HG03558 (cell line): Measurements from ENCODE around the gene ADGRG1.

Experiments used
- ATAC-seq: cut with Tn5 transposase; IDR thresholded peaks from one replicate; pipeline ENCODE4 v1.9.1; 2021; ENCODE audit warnings: moderate number of reproducible peaks; ENCODE audit not compliant: unreplicated experiment; ENCODE audit errors: extremely low read depth

ADGRG1 gene

DNA sequence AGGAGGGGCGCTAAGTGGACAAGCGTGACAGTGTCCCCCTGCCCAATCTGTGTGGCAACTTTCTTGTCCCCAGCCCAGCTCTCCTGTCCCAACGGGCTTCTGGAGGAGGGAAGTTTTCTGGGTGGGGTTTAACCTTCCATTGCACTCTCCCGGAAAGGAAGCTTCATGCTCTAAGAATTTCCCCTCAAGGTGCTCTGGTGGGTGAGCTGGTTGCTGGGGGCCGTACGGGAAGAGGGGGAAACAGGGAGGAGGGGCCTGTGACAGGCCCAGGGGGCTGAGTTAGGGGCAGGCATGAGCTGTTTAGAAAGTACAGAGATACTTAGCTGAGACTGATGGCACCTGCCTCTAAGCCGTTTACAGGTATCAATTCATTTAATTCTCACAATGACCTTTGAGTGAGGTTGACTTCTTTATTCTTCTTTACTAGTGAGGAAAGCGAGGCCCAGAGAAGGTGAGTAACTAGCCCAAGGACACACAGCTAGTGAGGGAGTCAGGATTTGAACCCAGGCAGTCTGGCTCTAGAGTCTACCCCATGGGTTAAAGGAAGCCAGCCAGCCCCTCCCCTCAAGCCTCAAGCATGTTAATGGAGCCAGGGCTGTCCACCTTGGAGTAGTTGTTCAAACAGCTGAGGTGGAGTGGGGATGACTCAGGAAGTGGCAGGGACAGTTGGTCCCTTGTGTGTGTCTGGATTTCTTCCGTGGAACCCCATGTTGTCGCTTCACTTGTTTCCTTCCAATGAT is 18.9 kb downstream of the ADGRG1 start:
- no peak for ATAC-seq

DNA sequence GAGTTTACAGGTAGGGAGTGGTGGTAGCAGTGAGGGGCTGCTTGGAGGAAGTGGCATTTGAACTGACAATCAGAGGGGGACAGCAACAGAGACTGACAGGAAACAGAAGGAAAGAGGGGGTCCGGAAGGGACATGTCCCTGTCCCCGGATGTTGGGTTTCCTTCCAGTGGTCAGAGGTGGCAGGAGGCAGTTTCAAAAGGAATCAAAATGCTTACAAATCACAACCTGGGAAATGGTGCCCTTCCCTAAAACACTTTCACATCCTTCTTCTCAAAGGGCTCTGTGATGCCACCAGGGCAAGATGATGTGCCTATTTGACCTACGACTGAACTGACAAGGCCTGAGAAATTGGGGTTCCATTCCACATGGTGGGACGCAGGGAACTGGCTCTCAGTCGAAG is 19.7 kb downstream of the ADGRG1 start:
- no peak for ATAC-seq

DNA sequence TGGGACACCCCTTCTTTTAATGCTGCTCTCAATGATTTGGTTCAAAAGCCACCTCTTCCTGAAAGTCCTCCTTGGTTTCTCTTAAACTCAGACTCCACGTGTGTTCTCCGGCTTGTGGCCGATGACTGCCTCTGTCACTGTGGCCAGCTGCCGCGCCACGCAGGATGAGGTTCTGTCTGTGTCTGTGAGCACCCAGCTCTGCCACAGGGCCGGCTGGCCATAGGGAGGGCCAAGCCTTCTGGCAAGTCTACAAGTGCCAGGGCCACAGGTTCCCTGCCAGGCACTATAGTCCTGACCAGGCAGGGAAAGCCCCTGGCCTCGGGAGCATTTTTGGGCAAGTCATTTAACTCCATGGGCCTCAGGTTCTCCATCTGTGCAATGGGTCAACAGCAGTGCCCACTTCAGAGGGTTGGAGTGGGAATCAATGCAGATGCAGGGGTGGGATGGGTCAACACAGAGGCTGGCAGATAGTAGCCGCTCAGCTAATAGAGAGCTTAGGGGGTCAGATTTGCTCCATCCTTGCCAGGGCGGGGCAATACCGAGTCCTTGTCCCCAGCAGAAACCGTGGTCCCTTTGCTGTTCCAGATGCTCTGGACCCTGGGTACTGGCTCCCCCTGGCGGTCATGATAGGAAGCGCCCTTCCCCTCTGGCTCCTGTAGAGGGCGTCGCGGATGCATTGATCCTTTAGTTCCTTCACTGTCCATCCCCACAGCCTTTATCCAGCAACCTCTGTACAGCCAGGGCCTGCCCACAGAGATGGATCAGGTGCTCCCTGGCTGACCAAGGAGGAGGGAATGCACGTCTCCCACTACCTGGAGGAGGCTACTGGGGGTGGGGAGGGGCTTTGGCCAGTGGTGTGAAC is 20.4 kb downstream of the ADGRG1 start:
- no peak for ATAC-seq

DNA sequence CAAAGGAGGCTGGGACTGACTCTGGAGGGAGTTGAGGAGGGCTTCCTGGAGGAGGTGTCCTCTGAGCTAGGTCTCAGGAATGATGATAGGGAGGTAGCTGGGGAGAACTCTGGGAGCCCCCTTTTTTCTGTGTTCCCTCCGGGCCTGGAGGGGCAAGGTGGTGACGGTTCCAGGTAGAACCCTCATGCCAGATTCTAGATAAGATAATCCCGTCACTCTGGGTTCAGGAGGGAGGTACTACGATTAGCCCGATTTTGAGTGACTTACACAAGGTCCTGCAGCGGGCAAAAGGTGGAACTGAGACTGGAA is 21.0 kb downstream of the ADGRG1 start:
- ATAC-seq: no peak

DNA sequence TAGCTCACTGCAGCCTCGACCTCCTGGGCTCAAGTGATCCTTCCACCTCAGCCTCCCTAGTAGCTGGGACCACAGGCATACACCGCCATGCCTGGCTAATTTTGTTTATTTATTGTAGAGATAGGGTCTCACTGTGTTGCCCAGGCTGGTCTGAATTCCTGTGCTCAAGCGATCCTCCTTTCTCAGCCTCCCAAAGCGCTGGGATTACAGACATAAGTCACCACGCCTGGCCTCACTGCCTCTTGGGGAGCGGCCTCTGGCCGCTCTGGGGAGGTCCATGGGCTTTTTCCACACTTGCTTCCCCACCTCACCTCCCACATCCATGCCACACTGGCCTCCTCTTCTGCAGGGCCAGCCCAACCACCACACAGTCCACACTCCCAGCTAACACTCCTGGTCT is 21.4 kb downstream of the ADGRG1 start:
- ATAC-seq: no peak

DNA sequence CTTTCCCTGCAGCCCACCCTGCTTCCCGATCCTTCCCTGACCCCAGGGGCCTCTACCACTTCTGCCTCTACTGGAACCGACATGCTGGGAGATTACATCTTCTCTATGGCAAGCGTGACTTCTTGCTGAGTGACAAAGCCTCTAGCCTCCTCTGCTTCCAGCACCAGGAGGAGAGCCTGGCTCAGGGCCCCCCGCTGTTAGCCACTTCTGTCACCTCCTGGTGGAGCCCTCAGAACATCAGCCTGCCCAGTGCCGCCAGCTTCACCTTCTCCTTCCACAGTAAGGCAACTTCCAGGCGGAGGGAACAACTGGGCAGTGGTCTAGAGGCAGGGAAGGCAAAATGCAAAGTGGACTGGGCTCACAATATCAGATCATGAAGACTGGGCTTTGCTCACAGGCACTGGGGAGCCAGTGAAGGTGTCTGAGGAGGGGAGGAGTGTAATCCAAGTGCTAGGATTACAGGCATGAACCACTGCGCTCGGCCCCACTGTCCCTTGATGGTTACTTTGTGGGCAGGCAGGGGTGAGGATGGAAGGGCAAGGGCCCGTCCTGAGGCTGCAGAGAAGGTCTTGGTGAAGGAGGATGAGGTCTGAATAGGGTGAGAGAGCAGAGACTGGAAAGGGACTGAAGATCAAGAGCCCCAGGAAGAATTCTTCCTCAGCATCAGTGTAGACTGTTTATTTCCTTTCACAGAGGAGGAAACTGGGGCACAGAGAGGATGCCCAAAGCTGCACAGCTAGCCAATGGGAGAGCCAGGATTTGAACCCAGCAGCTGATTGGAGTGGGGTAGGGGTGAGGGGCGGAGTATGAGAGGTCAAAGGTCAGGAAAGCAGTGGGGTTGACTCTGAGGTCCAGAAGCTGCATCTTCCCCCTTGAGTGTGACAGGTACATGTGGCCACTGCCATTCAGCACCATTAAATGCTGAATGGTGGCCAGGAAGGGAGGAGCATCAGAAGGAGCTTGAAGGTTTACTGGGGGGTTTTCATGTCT is 23.2 kb downstream of the ADGRG1 start:
- no peak for ATAC-seq

DNA sequence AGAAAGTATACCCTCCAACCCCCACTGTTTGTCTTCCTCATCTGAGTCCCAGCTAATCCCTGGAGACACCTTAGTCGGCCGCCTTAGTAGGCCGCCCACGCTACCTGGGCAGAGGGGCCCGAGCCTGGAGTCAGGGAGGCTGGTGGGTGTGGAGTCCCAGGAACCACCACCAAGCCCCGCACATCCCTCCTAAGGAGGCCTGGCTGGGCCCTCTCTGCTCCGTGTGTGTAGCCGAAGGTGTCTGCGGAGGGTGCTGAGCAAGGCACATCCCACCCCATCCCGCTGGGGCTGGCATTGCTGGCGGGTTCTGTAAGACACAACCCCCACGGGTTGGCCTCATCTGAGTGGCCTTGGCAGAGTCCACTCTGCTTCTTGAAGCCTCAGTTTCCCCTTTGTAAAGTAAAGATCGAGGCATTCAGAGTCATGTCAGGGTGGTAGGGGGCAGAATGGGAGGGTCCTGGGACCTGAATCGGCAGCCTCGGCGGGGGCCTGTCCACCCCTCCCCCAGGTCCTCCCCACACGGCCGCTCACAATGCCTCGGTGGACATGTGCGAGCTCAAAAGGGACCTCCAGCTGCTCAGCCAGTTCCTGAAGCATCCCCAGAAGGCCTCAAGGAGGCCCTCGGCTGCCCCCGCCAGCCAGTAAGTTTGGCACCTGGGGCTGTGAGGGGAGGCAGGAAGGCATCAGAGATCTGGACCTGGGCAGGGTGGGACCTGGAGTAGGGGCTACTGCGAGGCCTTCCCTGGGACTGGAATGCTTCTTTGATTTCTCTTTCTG is 24.5 kb downstream of the ADGRG1 start:
- no peak for ATAC-seq

DNA sequence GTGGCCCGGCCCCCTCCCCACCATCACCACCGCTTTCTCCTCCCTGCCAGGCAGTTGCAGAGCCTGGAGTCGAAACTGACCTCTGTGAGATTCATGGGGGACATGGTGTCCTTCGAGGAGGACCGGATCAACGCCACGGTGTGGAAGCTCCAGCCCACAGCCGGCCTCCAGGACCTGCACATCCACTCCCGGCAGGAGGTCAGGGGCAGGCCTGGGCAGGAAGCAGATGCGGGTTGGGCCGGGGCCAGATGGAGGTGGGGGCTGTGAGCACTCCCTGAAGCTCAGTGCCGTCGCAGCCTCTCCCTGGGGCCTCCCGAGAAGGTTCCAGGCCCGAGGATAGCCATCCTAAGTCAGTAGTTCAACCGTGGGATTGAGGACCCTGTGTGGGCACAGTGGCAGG is 25.5 kb downstream of the ADGRG1 start:
- ATAC-seq: no peak

DNA sequence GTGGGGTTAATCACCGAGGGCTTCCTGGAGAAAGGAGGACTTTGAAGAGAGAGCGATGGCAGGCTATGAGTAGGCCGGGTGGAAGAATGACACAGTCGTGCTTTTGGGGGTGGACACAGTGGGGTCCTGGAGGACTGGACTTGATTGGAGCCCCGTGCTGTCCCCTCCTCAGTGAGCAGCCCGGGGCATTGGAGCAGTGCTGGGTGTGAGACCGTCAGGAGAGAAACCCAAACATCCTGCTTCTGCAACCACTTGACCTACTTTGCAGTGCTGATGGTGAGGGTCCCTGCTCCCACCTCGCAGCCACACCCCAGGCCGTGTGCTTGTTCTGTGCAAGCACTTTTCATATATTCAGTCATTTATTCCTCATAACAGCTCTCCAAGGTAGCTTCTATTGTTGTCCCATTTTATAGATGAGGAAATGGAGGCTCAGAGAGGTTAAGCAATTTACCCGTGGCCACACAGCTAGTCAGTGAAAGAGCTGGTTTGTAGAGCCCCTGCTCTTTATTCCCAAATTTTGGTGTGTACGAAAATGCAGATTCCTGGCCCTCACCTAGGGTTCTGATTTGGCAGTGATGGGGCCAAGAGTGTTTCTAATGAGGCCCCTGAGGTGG is 28.0 kb downstream of the ADGRG1 start:
- no peak for ATAC-seq

DNA sequence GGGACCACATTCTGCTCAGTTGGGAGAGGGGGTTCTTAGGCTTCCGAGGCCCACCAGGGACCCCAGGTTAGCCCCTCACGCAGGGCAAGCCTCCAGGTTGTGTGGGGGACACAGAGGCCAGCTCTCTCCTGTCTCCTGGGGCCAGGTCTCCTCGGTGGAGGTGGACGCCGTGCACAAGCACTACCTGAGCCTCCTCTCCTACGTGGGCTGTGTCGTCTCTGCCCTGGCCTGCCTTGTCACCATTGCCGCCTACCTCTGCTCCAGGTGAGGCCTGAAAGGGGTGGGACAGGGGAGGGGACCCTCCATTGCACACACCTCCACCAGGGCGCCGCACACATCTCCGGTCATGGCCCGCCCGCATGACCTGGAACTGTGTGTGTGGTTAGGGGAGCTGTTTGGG is 28.8 kb downstream of the ADGRG1 start:
- no peak for ATAC-seq

DNA sequence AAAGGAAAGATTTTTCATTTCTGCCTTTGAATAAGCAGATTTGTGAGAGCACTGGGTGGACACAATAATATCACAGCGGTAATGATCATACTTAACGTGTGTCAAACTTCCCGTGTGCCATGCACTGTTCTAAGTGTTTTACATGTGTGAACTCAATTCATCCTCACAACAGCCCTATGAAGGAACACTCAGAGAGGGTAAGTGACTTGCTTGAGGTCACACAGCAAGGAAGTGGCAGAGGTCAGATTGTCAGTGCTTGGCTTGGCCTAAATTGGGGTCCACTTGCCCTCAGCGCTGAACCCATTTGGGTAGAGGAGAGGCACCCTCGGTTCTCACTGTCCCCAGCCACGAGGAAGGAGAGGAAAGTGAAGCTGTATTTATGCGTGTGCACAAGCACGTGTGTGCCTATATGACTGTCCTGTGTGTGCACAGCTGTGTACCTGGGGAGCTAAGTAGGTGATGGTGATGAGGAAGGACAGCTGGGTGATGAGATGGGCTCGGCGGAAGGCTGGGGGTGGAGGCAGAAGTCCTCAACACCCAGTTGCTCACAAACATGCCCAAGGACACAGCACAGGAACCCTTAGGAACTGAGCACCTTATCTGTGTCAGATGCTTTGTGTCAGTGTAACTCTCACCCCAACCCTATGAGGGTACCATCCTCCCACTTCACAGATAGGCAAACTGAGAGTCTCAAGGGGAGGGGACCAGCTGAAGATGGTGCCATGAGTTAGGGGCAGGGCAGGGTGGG is 29.9 kb downstream of the ADGRG1 start:
- no peak for ATAC-seq

DNA sequence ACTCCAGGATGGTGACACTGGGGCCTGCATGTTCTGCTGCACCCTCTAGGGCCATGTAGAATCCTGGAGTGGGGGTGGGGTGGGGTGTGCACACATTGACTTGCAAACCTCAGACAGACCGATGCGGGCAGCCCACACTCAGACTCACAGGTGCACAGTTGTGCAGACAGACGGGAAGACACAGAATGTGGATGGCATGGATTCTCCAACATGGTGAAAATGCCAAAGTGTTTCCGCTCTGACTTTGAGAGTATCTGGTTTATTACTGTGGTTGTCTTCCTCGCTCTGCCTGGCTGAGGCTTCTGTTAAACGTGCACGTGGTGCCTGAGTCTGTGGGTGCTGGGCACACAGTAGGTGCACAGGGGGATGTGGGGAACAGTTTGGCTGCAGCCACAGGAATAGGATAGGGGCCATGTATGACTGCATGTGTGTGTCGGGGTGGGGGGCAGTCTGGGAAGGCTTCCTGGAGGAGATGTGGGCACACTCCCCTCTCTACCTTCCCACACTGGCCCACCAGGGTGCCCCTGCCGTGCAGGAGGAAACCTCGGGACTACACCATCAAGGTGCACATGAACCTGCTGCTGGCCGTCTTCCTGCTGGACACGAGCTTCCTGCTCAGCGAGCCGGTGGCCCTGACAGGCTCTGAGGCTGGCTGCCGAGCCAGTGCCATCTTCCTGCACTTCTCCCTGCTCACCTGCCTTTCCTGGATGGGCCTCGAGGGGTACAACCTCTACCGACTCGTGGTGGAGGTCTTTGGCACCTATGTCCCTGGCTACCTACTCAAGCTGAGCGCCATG is 30.6 kb downstream of the ADGRG1 start:
- ATAC-seq: no peak

DNA sequence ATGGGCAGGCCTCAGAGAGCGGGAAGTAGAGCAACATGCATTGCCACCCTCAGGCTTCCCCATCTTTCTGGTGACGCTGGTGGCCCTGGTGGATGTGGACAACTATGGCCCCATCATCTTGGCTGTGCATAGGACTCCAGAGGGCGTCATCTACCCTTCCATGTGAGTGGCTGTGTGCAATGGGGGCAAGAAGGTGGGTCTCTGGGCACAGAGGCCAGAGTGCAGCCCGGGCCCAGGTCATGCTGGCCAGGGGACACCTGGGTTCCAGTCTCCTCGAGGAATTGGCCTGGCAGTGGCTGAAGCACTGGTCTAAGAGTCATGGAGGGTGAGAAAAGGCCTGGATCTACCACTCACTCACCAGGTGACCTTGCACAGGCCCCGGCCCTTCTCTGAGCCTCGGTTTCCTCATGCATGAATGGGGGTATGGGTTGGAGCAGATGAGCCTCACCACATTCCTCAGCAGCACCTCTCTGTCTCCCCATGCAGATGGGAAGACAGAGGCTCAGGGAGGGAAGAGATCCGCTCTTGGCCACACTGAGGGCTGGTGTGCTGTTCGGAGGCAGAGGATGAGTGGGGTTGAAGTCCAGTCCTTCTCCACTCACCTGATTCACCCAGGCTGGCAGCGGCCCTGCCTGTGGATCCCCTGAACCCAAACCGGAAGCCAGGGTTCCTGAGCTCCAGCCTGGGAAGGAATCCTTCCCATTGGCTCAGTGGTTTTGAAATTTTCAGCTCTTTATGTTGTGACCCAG is 32.5 kb downstream of the ADGRG1 start:
- no peak for ATAC-seq

DNA sequence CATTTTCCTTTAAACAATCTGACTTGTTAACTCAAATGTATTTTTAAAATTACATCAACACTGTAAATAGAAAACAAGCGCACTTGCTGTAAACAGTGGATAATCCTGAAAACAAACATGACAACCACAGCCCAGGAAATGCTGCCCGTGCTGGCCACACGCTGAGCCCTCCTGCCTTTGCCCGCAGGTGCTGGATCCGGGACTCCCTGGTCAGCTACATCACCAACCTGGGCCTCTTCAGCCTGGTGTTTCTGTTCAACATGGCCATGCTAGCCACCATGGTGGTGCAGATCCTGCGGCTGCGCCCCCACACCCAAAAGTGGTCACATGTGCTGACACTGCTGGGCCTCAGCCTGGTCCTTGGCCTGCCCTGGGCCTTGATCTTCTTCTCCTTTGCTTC is 33.1 kb downstream of the ADGRG1 start:
- no peak for ATAC-seq

DNA sequence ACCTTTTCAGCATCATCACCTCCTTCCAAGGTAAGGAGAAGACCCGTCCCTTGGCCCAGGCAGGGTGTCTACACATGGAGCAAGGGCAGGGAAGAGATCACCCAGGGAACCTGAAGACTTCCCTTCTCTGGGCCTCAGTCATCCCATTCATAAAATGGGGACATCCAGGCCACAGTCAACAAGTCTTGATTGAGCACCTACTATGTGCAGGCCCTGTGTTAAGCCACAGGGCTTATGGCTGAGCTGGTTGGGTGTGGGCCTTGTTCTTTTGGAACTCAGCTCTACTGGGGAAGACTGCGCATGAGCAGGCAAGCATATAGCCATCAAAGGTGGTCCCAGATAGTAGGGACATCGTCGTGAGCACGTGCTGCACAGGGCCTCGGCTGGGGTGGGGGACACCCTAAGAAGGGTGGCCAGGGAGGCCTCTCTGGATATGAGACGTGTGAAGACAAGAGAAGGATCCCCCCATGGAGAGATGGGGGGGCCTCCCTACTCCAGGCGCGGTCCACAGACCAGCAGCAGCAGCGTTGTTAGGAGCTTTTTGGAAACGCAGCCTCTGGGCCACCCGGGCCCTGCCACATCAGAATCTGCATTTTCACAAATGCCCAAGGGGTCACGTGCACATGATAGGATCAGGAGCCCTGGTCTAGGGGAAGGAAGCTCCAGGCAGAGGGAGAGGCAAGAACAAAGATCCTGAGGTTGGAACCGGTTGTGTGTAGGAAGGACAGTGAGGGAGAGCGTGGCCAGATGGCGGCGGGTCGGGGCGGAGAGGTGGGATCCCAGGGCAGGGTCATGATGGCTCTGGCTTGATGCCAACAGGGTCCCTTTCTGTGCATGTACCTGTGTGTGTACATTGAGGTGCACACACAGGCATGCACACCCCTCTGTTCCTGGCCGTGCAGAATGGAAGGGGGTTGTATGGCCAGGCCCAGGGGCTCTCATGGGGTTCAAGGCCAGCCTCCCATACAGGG is 33.8 kb downstream of the ADGRG1 start:
- ATAC-seq: no peak

DNA sequence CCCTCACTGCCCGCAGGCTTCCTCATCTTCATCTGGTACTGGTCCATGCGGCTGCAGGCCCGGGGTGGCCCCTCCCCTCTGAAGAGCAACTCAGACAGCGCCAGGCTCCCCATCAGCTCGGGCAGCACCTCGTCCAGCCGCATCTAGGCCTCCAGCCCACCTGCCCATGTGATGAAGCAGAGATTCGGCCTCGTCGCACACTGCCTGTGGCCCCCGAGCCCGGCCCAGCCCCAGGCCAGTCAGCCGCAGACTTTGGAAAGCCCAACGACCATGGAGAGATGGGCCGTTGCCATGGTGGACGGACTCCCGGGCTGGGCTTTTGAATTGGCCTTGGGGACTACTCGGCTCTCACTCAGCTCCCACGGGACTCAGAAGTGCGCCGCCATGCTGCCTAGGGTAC is 35.0 kb downstream of the ADGRG1 start:
- ATAC-seq: no peak
